Epithelial cell of proximal tubule (primary cell): Measurements from ENCODE around the gene LRRC4C. TPM values are rescaled to one million over a fixed set of nuclear protein-coding genes. Genes with fewer than 3 reads are reported as not detected.
A peak's percentile ranks its signal among the peaks of the same experiment; 100 is the strongest.

Source experiments
- DNase-seq: peaks from one replicate; pipeline ENCODE4 v3.0.0-alpha.2; 2011; ENCODE audit warnings: low read depth
- H3K4me3 ChIP-seq: 2 replicates; pipeline ENCODE4 v1.5.1; 2011; ENCODE audit warnings: low read depth, mild to moderate bottlenecking, low read length
- CTCF ChIP-seq: conservative IDR thresholded peaks from 2 replicates; pipeline ENCODE4 v1.5.1; 2012; ENCODE audit warnings: low read depth, mild to moderate bottlenecking, low read length
- total RNA-seq: library from RNA; depleted of rRNA; stranded (reverse); fragments of >200 nt; gene quantifications from 2 replicates; pipeline ENCODE4 v1.2.3, GENCODE V29; 2015

The LRRC4C gene
- total RNA-seq, 1 donor from 2014 or later: 0.12 TPM

- no peak overlapping the region for H3K4me3 ChIP-seq
- no peak for DNase-seq
- TF ChIP-seq CTCF: no peak
Observed at GRCh38 chr11:40280159-40281051, 1179.0 kb downstream of the LRRC4C start.

GRCh38 chr11:40276960-40277359 lies 1182.5 kb downstream of the LRRC4C start:
- no peak overlapping the region for H3K4me3 ChIP-seq
- DNase-seq: no peak
- TF ChIP-seq CTCF: no peak

- H3K4me3 ChIP-seq: no peak overlapping the region
- peak; percentile 16 for DNase-seq
- TF ChIP-seq CTCF: no peak
Observed at GRCh38 chr11:40274017-40274416, 1185.4 kb downstream of the LRRC4C start.

GRCh38 chr11:40273192-40273732 lies 1186.2 kb downstream of the LRRC4C start:
- no peak overlapping the region for H3K4me3 ChIP-seq
- no peak for DNase-seq
- no peak for TF ChIP-seq CTCF

GRCh38 chr11:40271361-40271760 lies 1188.1 kb downstream of the LRRC4C start:
- no peak for TF ChIP-seq CTCF
- DNase-seq: no peak
- no peak overlapping the region for H3K4me3 ChIP-seq

- TF ChIP-seq CTCF: no peak
- H3K4me3 ChIP-seq: no peak overlapping the region
- no peak for DNase-seq
Observed at GRCh38 chr11:40269865-40270264, 1189.6 kb downstream of the LRRC4C start.

- H3K4me3 ChIP-seq: no peak overlapping the region
- no peak for TF ChIP-seq CTCF
- DNase-seq: no peak
Observed at GRCh38 chr11:40268551-40268950, 1190.9 kb downstream of the LRRC4C start.
